ENCODE results near the gene PCSK4. TPM values are rescaled to one million over a fixed set of nuclear protein-coding genes. Genes with fewer than 3 reads are reported as not detected.

Gene PCSK4
- total RNA-seq, 1 donor from 2014 or later = 5.4 TPM

- H3K36me3 ChIP-seq = no peaks in the 10 kb centered on the region
- TF ChIP-seq POLR2A (IDR thresholded peaks at IDR 0.05) = no peak
- TF ChIP-seq, protein P1, sequence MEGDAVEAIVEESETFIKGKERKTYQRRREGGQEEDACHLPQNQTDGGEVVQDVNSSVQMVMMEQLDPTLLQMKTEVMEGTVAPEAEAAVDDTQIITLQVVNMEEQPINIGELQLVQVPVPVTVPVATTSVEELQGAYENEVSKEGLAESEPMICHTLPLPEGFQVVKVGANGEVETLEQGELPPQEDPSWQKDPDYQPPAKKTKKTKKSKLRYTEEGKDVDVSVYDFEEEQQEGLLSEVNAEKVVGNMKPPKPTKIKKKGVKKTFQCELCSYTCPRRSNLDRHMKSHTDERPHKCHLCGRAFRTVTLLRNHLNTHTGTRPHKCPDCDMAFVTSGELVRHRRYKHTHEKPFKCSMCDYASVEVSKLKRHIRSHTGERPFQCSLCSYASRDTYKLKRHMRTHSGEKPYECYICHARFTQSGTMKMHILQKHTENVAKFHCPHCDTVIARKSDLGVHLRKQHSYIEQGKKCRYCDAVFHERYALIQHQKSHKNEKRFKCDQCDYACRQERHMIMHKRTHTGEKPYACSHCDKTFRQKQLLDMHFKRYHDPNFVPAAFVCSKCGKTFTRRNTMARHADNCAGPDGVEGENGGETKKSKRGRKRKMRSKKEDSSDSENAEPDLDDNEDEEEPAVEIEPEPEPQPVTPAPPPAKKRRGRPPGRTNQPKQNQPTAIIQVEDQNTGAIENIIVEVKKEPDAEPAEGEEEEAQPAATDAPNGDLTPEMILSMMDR (IDR thresholded peaks at IDR 0.05) = no peak
- TF ChIP-seq POLR2AphosphoS5 (IDR thresholded peaks at IDR 0.05; ENCODE audit: insufficient read depth in 1 of 2, low read depth in 1 of 2) = no peak
- H3K4me1 ChIP-seq = peaks cover 16% of the 10 kb centered on the region
- no peak overlapping the region for H3K4me3 ChIP-seq
- intact Hi-C loops (cut with DNase I) = no loop called here
- no peak overlapping the region for H3K27ac ChIP-seq
- DNase-seq (ENCODE audit: extremely low spot score in 2 of 2) = no peak
- no peaks in the 10 kb centered on the region for H3K27me3 ChIP-seq
- H3K9me3 ChIP-seq = no peaks in the 10 kb centered on the region
Measured at GRCh38 chr19:1487576-1488281, 2.4 kb downstream of the PCSK4 start.

DNA sequence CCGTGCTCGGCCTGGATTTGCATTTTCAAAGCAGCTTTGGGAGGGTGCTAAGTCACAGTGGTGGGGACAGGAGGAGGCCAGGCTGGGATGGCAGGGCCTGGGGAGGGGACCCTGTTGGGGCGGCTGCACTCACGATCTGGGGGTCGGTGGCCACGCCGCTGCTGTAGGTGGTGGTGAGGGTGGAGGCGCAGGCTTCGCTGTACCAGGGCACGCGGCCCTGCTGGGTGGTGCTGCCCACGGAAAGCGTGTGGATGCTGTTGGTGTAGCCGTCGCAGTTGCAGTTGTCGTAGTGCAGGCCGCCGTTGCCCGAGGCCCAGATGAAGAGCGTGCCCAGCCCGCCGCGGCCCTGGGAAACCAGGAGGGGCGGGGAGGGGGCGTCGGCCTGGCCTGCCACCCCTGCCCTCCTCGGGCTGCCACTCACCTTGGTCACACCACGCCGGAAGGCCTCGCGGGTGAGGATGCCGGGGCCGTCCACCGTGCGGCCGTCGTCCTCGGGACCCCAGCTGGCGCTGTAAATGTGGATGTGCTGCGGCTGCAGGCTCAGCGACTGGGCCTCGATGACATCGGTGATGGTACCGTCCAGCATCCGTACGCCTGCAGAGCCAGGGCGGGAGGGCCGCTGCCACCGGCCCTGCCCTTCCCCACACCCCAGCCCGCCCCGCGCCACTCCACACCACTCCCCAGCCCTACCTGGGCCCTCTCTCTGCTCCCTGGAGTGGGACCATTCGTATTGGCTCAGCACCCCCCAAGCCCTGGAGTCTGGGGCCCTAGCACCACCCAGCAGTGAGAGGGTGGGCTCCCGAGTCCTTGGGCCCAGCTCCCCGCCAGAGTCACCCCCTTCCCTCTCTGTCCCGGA is 3.2 kb downstream of the PCSK4 start:
- Histone ChIP-seq H3K4me1 (peaks cover 16% of the 10 kb centered on the region), H3K27me3 (no peaks in the 10 kb centered on the region), H3K9me3 (no peaks in the 10 kb centered on the region), H3K4me3 (no peak overlapping the region), H3K27ac (no peak overlapping the region), H3K36me3 (no peaks in the 10 kb centered on the region)
- no peak for DNase-seq (ENCODE audit: extremely low spot score in 2 of 2)
- intact Hi-C loops (cut with DNase I) = no loop called here
- TF ChIP-seq, protein P1 (IDR thresholded peaks at IDR 0.05) = no peak
- no peak for TF ChIP-seq POLR2AphosphoS5 (IDR thresholded peaks at IDR 0.05; ENCODE audit: insufficient read depth in 1 of 2, low read depth in 1 of 2)
- TF ChIP-seq POLR2A (IDR thresholded peaks at IDR 0.05) = no peak

GRCh38 chr19:1483979-1484428 is 6.1 kb downstream of the PCSK4 start:
- H3K27me3 ChIP-seq = no peaks in the 10 kb centered on the region

DNA sequence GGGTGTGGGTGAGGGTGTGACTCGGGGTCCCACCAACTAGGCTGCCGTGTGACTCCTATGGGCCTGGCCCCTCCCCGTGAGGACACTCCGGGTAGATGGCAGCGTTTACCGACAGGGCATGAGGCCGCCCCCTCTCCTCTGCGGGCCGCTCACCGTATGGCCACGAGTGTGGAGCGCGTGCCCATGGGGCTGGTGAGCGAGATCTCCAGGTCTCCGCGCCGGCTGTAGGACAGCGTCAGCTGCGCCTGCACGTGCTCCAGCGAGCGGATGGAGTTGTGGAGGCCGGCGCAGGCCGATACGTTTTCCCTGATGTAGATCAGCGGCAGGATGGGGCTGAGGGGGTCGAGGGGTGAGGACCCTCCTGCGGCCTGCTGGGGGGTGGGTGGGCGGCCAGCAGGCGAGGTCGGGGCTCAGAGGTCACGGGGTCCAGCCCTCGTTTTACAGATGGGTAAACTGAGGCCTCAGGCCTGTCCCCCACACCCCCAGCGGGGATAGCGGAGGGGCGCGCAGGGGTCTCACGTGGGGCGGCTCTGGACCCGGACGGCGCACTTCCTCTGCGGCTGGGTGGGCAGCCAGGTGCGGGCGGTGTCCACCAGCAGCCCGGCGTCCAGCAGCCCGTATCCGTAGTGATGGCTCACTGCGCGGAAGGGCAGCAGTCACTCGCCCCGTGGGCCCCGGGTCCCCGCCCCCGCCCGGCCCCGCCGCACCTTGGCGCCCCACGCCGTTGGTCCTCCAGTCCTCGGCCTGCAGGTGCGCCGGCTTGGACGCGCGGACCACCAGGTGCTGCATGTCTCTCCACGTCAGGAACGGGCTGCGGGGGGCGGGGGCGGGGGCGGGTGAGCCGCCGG is 6.8 kb downstream of the PCSK4 start:
- TF ChIP-seq POLR2A (IDR thresholded peaks at IDR 0.05) (no peak), POLR2AphosphoS5 (IDR thresholded peaks at IDR 0.05; ENCODE audit: insufficient read depth in 1 of 2, low read depth in 1 of 2) (no peak)
- TF ChIP-seq, protein P1 (IDR thresholded peaks at IDR 0.05) = no peak
- Histone ChIP-seq H3K27me3 (no peaks in the 10 kb centered on the region), H3K9me3 (no peaks in the 10 kb centered on the region), H3K36me3 (no peaks in the 10 kb centered on the region), H3K27ac (no peak overlapping the region), H3K4me3 (no peak overlapping the region), H3K4me1 (peaks cover 9% of the 10 kb centered on the region)
- intact Hi-C loops (cut with DNase I) = no loop called here
- DNase-seq (ENCODE audit: extremely low spot score in 2 of 2) = no peak

More at GRCh38 chr19:1483979-1484428, 6.1 kb downstream of the PCSK4 start:
- Histone ChIP-seq H3K4me1 (peaks cover 5% of the 10 kb centered on the region), H3K36me3 (no peaks in the 10 kb centered on the region), H3K4me3 (no peak overlapping the region), H3K27ac (no peak overlapping the region), H3K9me3 (no peaks in the 10 kb centered on the region)
- TF ChIP-seq POLR2AphosphoS5 (IDR thresholded peaks at IDR 0.05; ENCODE audit: insufficient read depth in 1 of 2, low read depth in 1 of 2) = no peak
- TF ChIP-seq, protein P1 (IDR thresholded peaks at IDR 0.05) = no peak
- TF ChIP-seq POLR2A (IDR thresholded peaks at IDR 0.05) = no peak
- no peak for DNase-seq (ENCODE audit: extremely low spot score in 2 of 2)
- intact Hi-C loops (cut with DNase I) = no loop called here

All from vagina (tissue), 2 donors.